ENCODE measurements around the gene ACSS2.

DNA sequence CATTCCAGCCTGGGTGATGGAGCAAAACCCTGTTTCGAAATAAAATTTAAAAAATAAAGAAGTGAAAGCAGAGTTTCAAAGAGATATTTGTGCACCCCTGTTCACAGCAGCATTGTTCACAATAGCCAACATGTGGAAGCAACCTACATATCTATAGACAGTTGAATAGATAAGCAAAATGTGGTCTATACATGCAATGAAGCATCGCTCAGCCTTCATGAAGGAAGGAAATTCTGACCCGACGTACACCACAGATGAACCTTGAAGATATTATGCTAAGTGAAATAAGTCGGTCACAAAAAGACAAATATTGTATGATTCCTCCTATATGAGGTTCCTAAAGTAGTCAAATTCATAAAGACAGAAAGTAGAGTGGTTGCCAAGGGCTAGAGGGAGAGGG is 44.5 kb upstream of the ACSS2 start:
- no peak for TF ChIP-seq CTCF (IDR thresholded peaks at IDR 0.05)
- TF ChIP-seq EZH2 (IDR thresholded peaks at IDR 0.05; ENCODE audit: borderline replicate concordance, insufficient read depth, low read depth, low read length, poor library complexity, severe bottlenecking) = no peak

Measured in B cell (primary cell).